GM19238 (cell line): ENCODE results near the gene TSPAN14.

ENCODE experiments used
- DNase-seq: peaks from one replicate; pipeline ENCODE4 v3.0.0; 2011; ENCODE audit warnings: low spot score; ENCODE audit not compliant: insufficient read length

The TSPAN14 gene

GRCh38 chr10:80421707-80422536 lies 32.2 kb upstream of the TSPAN14 start:
- peak; percentile 13 for DNase-seq

- no peak for DNase-seq
These were observed 28.2 kb upstream of the TSPAN14 start for GRCh38 chr10:80425901-80426300.

- DNase-seq: no peak
These were observed 26.6 kb upstream of the TSPAN14 start for GRCh38 chr10:80427541-80427940.

GRCh38 chr10:80429521-80429973 lies 24.6 kb upstream of the TSPAN14 start:
- DNase-seq: no peak

- no peak for DNase-seq
These were observed 21.0 kb upstream of the TSPAN14 start for GRCh38 chr10:80433134-80433533.

GRCh38 chr10:80436446-80437098 lies 17.5 kb upstream of the TSPAN14 start:
- no peak for DNase-seq

- DNase-seq: no peak
These were observed 16.9 kb upstream of the TSPAN14 start for GRCh38 chr10:80437227-80437626.

- no peak for DNase-seq
These were observed 12.3 kb upstream of the TSPAN14 start for GRCh38 chr10:80441831-80442230.

- no peak for DNase-seq
These were observed 11.2 kb upstream of the TSPAN14 start for GRCh38 chr10:80442879-80443278.

- no peak for DNase-seq
These were observed 10.6 kb upstream of the TSPAN14 start for GRCh38 chr10:80443531-80443974.

- DNase-seq: no peak
These were observed 10.0 kb upstream of the TSPAN14 start for GRCh38 chr10:80444124-80444523.

GRCh38 chr10:80444646-80445319 lies 9.3 kb upstream of the TSPAN14 start:
- DNase-seq: peak; percentile 49

GRCh38 chr10:80447436-80448190 lies 6.5 kb upstream of the TSPAN14 start:
- no peak for DNase-seq

GRCh38 chr10:80448209-80448942 lies 5.7 kb upstream of the TSPAN14 start:
- no peak for DNase-seq

- no peak for DNase-seq
These were observed 4.6 kb upstream of the TSPAN14 start for GRCh38 chr10:80449520-80449919.

GRCh38 chr10:80451132-80451531 lies 3.0 kb upstream of the TSPAN14 start:
- no peak for DNase-seq

- DNase-seq: no peak
These were observed 2.0 kb upstream of the TSPAN14 start for GRCh38 chr10:80452069-80452468.

GRCh38 chr10:80452640-80453039 lies 1.5 kb upstream of the TSPAN14 start:
- no peak for DNase-seq

- DNase-seq: no peak
These were observed 861 bp upstream of the TSPAN14 start for GRCh38 chr10:80453056-80453841.
